DND-41 (cell line): ENCODE measurements around the gene GLRB.

Source experiments
- ATAC-seq: fragments of 200-7000 bp; cut with Tn5 transposase; 3 replicates; pipeline ENCODE4 v1.9.1; 2021; ENCODE audit warnings: low read depth; ENCODE audit not compliant: insufficient read depth
- DNase-seq: peaks from one replicate; pipeline ENCODE4 v3.0.0-alpha.2; 2020
- H2AFZ ChIP-seq: 2 replicates; pipeline ENCODE4 v1.6.0; 2012; ENCODE audit warnings: low read depth, low read length
- H3K27ac ChIP-seq: 2 replicates; pipeline ENCODE4 v1.5.1; 2012; ENCODE audit warnings: low read length, inconsistent platforms
- H3K27me3 ChIP-seq: fragments of 200-600 bp; sonication (generic); 2 replicates; pipeline ENCODE4 v1.6.0; 2012; ENCODE audit warnings: low read length, mild to moderate bottlenecking, inconsistent platforms; ENCODE audit not compliant: insufficient read depth, poor library complexity
- H3K36me3 ChIP-seq: 2 replicates; pipeline ENCODE4 v1.5.1; 2012; ENCODE audit warnings: low read length, inconsistent platforms; ENCODE audit not compliant: insufficient read depth
- H3K4me1 ChIP-seq: 2 replicates; pipeline ENCODE4 v1.5.1; 2012; ENCODE audit warnings: mild to moderate bottlenecking, low read length; ENCODE audit not compliant: insufficient read depth
- H3K4me2 ChIP-seq: 2 replicates; pipeline ENCODE4 v1.6.0; 2012; ENCODE audit warnings: mild to moderate bottlenecking, moderate library complexity, low read length, inconsistent platforms; ENCODE audit not compliant: insufficient read depth
- H3K4me3 ChIP-seq, 2 experiments: fragments of 200-600 bp in 1 of 2; shearing (Covaris generic) in 1 of 2; 2 replicates each; pipeline ENCODE4 v1.5.1; 2012 to 2016; ENCODE audit warnings: inconsistent platforms in 2 of 2, low read length in 2 of 2, mild to moderate bottlenecking in 2 of 2, low read depth in 1 of 2, moderate library complexity in 1 of 2
- H3K79me2 ChIP-seq: 2 replicates; pipeline ENCODE4 v1.6.0; 2012; ENCODE audit warnings: low read length, inconsistent platforms; ENCODE audit not compliant: insufficient read depth
- H3K9ac ChIP-seq: 2 replicates; pipeline ENCODE4 v1.6.0; 2012; ENCODE audit warnings: low read depth, mild to moderate bottlenecking, inconsistent platforms, low read length, moderate library complexity
- H3K9me3 ChIP-seq: 2 replicates; pipeline ENCODE4 v1.5.1; 2012; ENCODE audit warnings: low read length, moderate library complexity, mild to moderate bottlenecking, inconsistent platforms; ENCODE audit not compliant: insufficient read depth, severe bottlenecking
- H4K20me1 ChIP-seq: 2 replicates; pipeline ENCODE4 v1.6.0; 2012; ENCODE audit warnings: low read length; ENCODE audit not compliant: insufficient read depth
- EZH2 ChIP-seq: IDR thresholded peaks from 3 replicates; pipeline ENCODE4 v1.6.1; 2012; ENCODE audit warnings: borderline replicate concordance, low read depth, mild to moderate bottlenecking, moderate library complexity, low read length, inconsistent platforms; ENCODE audit not compliant: severe bottlenecking
- TF ChIP-seq, protein P1 (sequence below): IDR thresholded peaks from 2 replicates; pipeline ENCODE4 v1.5.1; 2012; ENCODE audit warnings: borderline replicate concordance, low read length, moderate library complexity, mild to moderate bottlenecking; ENCODE audit not compliant: poor library complexity, severe bottlenecking; ENCODE audit errors: extremely low read depth

Gene GLRB

GRCh38 chr4:157114671-157115070 lies 38.7 kb downstream of the GLRB start:
- DNase-seq (no peak), ATAC-seq (no peak)
- no peak overlapping the region for H3K4me2 ChIP-seq
- no peaks in the 10 kb centered on the region for H3K27me3 ChIP-seq
- no peaks in the 10 kb centered on the region for H3K79me2 ChIP-seq
- H3K4me3 ChIP-seq, result no peak overlapping the region
- no peaks in the 10 kb centered on the region for H3K36me3 ChIP-seq
- no peaks in the 10 kb centered on the region for H3K4me1 ChIP-seq
- H4K20me1 ChIP-seq, result no peaks in the 10 kb centered on the region
- H3K9ac ChIP-seq, result no peak overlapping the region
- no peak overlapping the region for H3K27ac ChIP-seq
- no peak for TF ChIP-seq EZH2
- TF ChIP-seq, protein P1, sequence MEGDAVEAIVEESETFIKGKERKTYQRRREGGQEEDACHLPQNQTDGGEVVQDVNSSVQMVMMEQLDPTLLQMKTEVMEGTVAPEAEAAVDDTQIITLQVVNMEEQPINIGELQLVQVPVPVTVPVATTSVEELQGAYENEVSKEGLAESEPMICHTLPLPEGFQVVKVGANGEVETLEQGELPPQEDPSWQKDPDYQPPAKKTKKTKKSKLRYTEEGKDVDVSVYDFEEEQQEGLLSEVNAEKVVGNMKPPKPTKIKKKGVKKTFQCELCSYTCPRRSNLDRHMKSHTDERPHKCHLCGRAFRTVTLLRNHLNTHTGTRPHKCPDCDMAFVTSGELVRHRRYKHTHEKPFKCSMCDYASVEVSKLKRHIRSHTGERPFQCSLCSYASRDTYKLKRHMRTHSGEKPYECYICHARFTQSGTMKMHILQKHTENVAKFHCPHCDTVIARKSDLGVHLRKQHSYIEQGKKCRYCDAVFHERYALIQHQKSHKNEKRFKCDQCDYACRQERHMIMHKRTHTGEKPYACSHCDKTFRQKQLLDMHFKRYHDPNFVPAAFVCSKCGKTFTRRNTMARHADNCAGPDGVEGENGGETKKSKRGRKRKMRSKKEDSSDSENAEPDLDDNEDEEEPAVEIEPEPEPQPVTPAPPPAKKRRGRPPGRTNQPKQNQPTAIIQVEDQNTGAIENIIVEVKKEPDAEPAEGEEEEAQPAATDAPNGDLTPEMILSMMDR, result no peak
- no peaks in the 10 kb centered on the region for H3K9me3 ChIP-seq
- no peak overlapping the region for H2AFZ ChIP-seq

- no peak overlapping the region for H3K27ac ChIP-seq
- no peaks in the 10 kb centered on the region for H3K9me3 ChIP-seq
- DNase-seq (no peak), ATAC-seq (no peak)
- no peak for TF ChIP-seq EZH2
- TF ChIP-seq, protein P1, result no peak
- no peaks in the 10 kb centered on the region for H4K20me1 ChIP-seq
- no peak overlapping the region for H2AFZ ChIP-seq
- no peak overlapping the region for H3K4me2 ChIP-seq
- no peak overlapping the region for H3K9ac ChIP-seq
- H3K79me2 ChIP-seq, result no peaks in the 10 kb centered on the region
- no peaks in the 10 kb centered on the region for H3K27me3 ChIP-seq
- H3K4me3 ChIP-seq, result no peak overlapping the region
- H3K36me3 ChIP-seq, result no peaks in the 10 kb centered on the region
- H3K4me1 ChIP-seq, result no peaks in the 10 kb centered on the region
These were observed 39.8 kb downstream of the GLRB start for GRCh38 chr4:157115613-157116335.

GRCh38 chr4:157121401-157121800 lies 45.5 kb downstream of the GLRB start:
- no peaks in the 10 kb centered on the region for H3K4me1 ChIP-seq
- no peak overlapping the region for H3K9ac ChIP-seq
- ATAC-seq (no peak), DNase-seq (no peak)
- H3K79me2 ChIP-seq, result no peaks in the 10 kb centered on the region
- H3K4me3 ChIP-seq, result no peak overlapping the region
- H3K27ac ChIP-seq, result no peak overlapping the region
- H3K4me2 ChIP-seq, result no peak overlapping the region
- no peaks in the 10 kb centered on the region for H3K27me3 ChIP-seq
- no peaks in the 10 kb centered on the region for H3K9me3 ChIP-seq
- no peaks in the 10 kb centered on the region for H3K36me3 ChIP-seq
- TF ChIP-seq EZH2, result no peak
- TF ChIP-seq, protein P1, result no peak
- H2AFZ ChIP-seq, result no peak overlapping the region
- H4K20me1 ChIP-seq, result no peaks in the 10 kb centered on the region
